HS-27A (cell line): ENCODE results near the gene CCR4.
"Not testable (repeated sequence)": the region's sequence is repeated elsewhere in the genome, so short reads cannot be mapped to it uniquely, and the experiment has no call there.

Source experiments
- DNase-seq: peaks from one replicate; pipeline ENCODE4 v3.0.0-alpha.2; 2012; ENCODE audit warnings: low read depth, missing footprints

CCR4 gene

GRCh38 chr3:32951410-32951811 is at the start of gene CCR4:
CCR4 (plus strand) TSS chr3:32951644; CDS start chr3:32953423, 1,779 bp downstream.
- no peak for DNase-seq

GRCh38 chr3:32902887-32903371 is 48.5 kb upstream of the CCR4 start:
- not testable (repeated sequence) for DNase-seq

- no peak for DNase-seq
These were observed 47.5 kb upstream of the CCR4 start for GRCh38 chr3:32903953-32904352.

GRCh38 chr3:32909999-32910398 is 41.4 kb upstream of the CCR4 start:
- no peak for DNase-seq

- DNase-seq, result no peak
These were observed 40.5 kb upstream of the CCR4 start for GRCh38 chr3:32910954-32911353.

GRCh38 chr3:32912046-32912445 is 39.4 kb upstream of the CCR4 start:
- no peak for DNase-seq

GRCh38 chr3:32913790-32914446 is 37.5 kb upstream of the CCR4 start:
- no peak for DNase-seq

GRCh38 chr3:32919920-32920319 is 31.5 kb upstream of the CCR4 start:
- DNase-seq, result no peak

- DNase-seq, result no peak
These were observed 29.4 kb upstream of the CCR4 start for GRCh38 chr3:32922078-32922477.

GRCh38 chr3:32930161-32930560 is 21.3 kb upstream of the CCR4 start:
- no peak for DNase-seq

- DNase-seq, result not testable (repeated sequence)
These were observed 20.2 kb upstream of the CCR4 start for GRCh38 chr3:32931273-32931672.

GRCh38 chr3:32934150-32934742 is 17.2 kb upstream of the CCR4 start:
- no peak for DNase-seq

- no peak for DNase-seq
These were observed 14.1 kb upstream of the CCR4 start for GRCh38 chr3:32937331-32937730.

- not testable (repeated sequence) for DNase-seq
These were observed 11.7 kb upstream of the CCR4 start for GRCh38 chr3:32939531-32940284.

- no peak for DNase-seq
These were observed 10.7 kb upstream of the CCR4 start for GRCh38 chr3:32940726-32941125.

GRCh38 chr3:32945136-32945535 is 6.3 kb upstream of the CCR4 start:
- DNase-seq, result no peak

- DNase-seq, result not testable (repeated sequence)
These were observed 5.8 kb upstream of the CCR4 start for GRCh38 chr3:32945598-32945997.

- DNase-seq, result no peak
These were observed 4.3 kb upstream of the CCR4 start for GRCh38 chr3:32946973-32947788.

- peak; percentile 81 for DNase-seq
These were observed 3.6 kb upstream of the CCR4 start for GRCh38 chr3:32947789-32948238.

GRCh38 chr3:32948625-32949445 is 2.6 kb upstream of the CCR4 start:
- DNase-seq, result no peak

GRCh38 chr3:32950516-32950915 is 928 bp upstream of the CCR4 start:
- no peak for DNase-seq
